ENCODE measurements around the gene NPC1. TPM values are rescaled to one million over a fixed set of nuclear protein-coding genes. Genes with fewer than 3 reads are reported as not detected.

The NPC1 gene
- total RNA-seq, 4 donors from 2014 or later: 16.9 to 73.7 (median 43.6) TPM

DNA sequence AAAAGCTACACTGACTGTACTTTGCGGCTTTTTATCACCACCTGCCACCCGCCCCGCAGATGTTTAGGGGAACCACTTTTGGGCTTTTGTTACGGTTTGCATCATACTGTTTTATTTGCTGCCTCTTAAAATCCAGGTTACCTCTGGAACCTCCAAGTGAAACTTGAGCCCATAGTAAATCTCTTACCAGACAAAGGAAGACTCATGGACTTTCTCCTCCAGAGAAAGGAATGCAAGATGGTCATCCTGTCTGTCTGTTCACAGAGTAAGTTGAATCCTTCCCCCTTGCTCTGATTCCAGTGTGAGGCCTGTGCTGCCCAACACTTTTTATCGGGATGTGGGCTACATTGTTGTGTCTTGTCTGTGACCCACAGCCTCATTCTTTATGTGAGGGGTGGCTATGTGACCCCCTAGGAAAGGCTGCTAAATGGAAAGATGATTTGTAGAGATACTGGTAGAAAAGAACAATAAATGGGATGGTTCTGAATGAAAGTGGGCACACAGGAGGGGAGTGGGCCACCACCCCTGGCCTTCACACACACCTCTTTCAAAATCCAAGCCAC is 59.7 kb downstream of the NPC1 start:
- WGBS, 2 donors: 95 to 96% methylated on average over 4 to 5 of the region's 5 CpGs
- Histone ChIP-seq H3K9me3 (no peaks in the 10 kb centered on the region), H3K4me1 (peaks cover 0 to 44% (median 28%) of the 10 kb centered on the region in 3 donors), H3K27me3 (no peaks in the 10 kb centered on the region), H3K36me3 (peaks cover 11 to 96% (median 30%) of the 10 kb centered on the region in 3 donors), H3K4me3 (no peak overlapping the region), H3K27ac (no peak overlapping the region)
- intact Hi-C loops (cut with DNase I): no loop called here
- TF ChIP-seq POLR2A (IDR thresholded peaks at IDR 0.05) (no peak), CTCF (IDR thresholded peaks at IDR 0.05) (no peak)
- no peak for DNase-seq

DNA sequence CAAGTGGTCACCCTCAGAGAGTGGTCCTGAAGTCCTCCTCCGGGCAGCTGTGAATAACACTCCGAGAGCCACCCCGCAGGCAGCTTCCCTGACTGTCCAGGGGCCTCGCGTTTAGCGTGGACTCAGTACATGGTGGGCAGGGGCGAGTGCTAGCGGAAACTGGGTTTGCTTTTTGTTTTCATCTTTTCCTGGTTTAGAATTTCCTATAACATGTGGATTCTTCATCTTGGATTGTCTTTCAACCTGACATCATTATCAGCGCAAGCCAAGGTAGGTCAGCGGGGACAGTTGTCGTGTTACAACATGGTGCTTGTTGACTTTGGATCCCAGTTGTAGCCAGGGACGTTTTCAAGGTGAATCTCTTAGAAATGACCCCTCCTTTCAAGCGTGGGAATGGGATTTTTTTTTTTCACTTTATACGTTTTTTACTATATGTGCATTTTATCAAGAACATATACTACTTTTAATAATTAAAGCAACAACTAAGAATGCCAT is 62.0 kb downstream of the NPC1 start:
- Histone ChIP-seq H3K9me3 (no peaks in the 10 kb centered on the region), H3K4me1 (peaks cover 0 to 54% (median 34%) of the 10 kb centered on the region in 3 donors), H3K27ac (peak overlapping the region; percentile 14 to 40 (median 30)), H3K4me3 (no peak overlapping the region), H3K27me3 (no peaks in the 10 kb centered on the region), H3K36me3 (peaks cover 9 to 96% (median 45%) of the 10 kb centered on the region in 3 donors)
- no peak for TF ChIP-seq POLR2A (IDR thresholded peaks at IDR 0.05)
- no peak for TF ChIP-seq CTCF (IDR thresholded peaks at IDR 0.05)
- intact Hi-C loops (cut with DNase I): no loop called here
- WGBS, 2 donors: 86 to 93% methylated on average over 11 to 12 of the region's 14 CpGs
- no peak for DNase-seq

DNA sequence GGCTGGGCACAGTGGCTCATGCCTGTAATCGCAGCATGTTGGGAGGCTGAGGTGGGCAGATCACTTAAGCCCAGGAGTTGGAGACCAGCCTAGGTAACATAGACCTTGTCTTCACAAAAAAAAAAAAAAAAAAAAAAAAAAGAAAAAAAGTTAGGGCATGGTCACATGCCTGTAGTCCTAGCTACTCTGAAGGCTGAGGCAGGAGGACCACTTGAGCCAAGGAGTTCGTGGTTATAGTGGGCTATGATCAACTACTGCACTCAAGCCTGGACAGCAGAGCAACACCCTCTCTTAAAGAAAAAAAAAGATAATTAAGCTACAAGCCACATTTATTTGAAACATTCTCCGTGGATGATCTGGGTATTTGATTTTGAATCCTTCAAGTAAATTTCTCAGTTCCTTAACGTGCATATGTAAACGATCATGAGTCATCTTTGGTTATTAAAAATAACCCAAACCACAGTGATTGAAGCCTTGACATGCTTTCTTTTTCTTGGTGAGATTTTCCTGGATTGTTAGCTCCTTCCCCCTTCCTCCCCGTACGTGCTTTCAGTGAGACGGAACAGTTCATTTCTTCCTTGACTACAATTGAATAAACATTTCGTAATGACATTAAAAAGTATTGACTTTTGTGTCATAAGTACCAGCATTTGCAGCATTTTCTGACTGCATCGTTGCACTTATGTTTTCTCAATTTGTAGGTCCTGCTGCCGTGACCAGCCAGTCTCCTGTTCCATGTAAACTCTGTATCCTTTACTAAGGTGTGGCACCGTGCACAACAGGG is 62.7 kb downstream of the NPC1 start:
- Histone ChIP-seq H3K27ac (peak overlapping the region; percentile 30 to 74 (median 63)), H3K36me3 (peaks cover 14 to 96% (median 46%) of the 10 kb centered on the region in 3 donors), H3K9me3 (no peaks in the 10 kb centered on the region), H3K27me3 (no peaks in the 10 kb centered on the region), H3K4me1 (peaks cover 0 to 47% (median 30%) of the 10 kb centered on the region in 3 donors), H3K4me3 (no peak overlapping the region)
- TF ChIP-seq CTCF (IDR thresholded peaks at IDR 0.05) (no peak), POLR2A (IDR thresholded peaks at IDR 0.05) (no peak)
- no peak for DNase-seq
- intact Hi-C loops (cut with DNase I): no loop called here
- 45 to 46% methylated on average over 11 to 12 of the region's 12 CpGs for WGBS, 2 donors

- TF ChIP-seq CTCF (IDR thresholded peaks at IDR 0.05) (no peak), POLR2A (IDR thresholded peaks at IDR 0.05) (no peak)
- intact Hi-C loops (cut with DNase I): no loop called here
- H3K4me1 ChIP-seq: peaks cover 0 to 44% (median 26%) of the 10 kb centered on the region in 3 donors
- H3K36me3 ChIP-seq: peaks cover 22 to 96% (median 36%) of the 10 kb centered on the region in 3 donors
- WGBS, 2 donors: 64 to 77% methylated on average over 7 of the region's 7 CpGs
- H3K9me3 ChIP-seq: no peaks in the 10 kb centered on the region
- H3K4me3 ChIP-seq: no peak overlapping the region
- no peaks in the 10 kb centered on the region for H3K27me3 ChIP-seq
- peak overlapping the region; percentile 39 to 74 (median 63) for H3K27ac ChIP-seq
- no peak for DNase-seq
These were observed 64.4 kb downstream of the NPC1 start for GRCh38 chr18:23521907-23522306.

DNA sequence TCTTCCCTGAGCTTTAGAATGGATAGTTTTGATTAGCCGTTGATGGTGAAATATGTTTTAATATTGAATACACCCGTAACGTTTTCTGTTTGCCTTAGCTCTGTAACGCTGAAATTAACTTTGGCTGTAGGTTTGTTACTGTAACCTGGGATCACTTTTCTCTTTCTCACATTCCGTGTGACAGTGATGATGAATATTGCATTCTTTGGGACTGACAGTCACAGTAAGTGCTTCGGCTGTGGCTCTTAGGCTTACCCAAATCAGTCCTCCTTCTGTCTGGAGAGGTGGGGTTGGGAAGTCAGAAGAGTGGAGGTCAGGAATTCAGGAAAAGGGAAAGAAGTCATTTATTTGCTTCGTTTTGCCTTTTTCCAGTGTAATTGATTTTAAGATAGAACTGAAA is 65.0 kb downstream of the NPC1 start:
- intact Hi-C loops (cut with DNase I): no loop called here
- 68 to 77% methylated on average over 7 of the region's 7 CpGs for WGBS, 2 donors

More for the DNA sequence above, 65.0 kb downstream of the NPC1 start:
- peaks cover 22 to 96% (median 32%) of the 10 kb centered on the region in 3 donors for H3K36me3 ChIP-seq
- DNase-seq: no peak
- no peaks in the 10 kb centered on the region for H3K27me3 ChIP-seq
- no peak overlapping the region for H3K4me3 ChIP-seq
- TF ChIP-seq CTCF (IDR thresholded peaks at IDR 0.05): no peak
- no peak for TF ChIP-seq POLR2A (IDR thresholded peaks at IDR 0.05)
- peak overlapping the region; percentile 39 to 74 (median 63) for H3K27ac ChIP-seq
- H3K4me1 ChIP-seq: peaks cover 0 to 46% (median 26%) of the 10 kb centered on the region in 3 donors
- H3K9me3 ChIP-seq: no peaks in the 10 kb centered on the region

All from esophagus squamous epithelium (tissue), 5 donors.